Muscle layer of duodenum (tissue), 2 donors: ENCODE data around the gene PPFIBP1.
"Not testable (repeated sequence)": the region's sequence is repeated elsewhere in the genome, so short reads cannot be mapped to it uniquely, and the experiment has no call there.

Experiments
- H3K27ac ChIP-seq: one replicate; pipeline ENCODE4 v1.7.0; 2013; ENCODE audit warnings: mild to moderate bottlenecking, low read length
- H3K27me3 ChIP-seq: one replicate; pipeline ENCODE4 v1.7.0; 2013; ENCODE audit warnings: low read depth, mild to moderate bottlenecking, control low read depth, low read length
- H3K36me3 ChIP-seq, 2 donors: one replicate each; pipeline ENCODE4 v1.7.0; 2013; ENCODE audit warnings: low read length in 2 of 2, control low read depth in 1 of 2, mild to moderate bottlenecking in 1 of 2; ENCODE audit not compliant: insufficient read depth in 2 of 2, control insufficient read depth in 1 of 2
- H3K4me1 ChIP-seq, 2 donors: one replicate each; pipeline ENCODE4 v1.7.0; 2013; ENCODE audit warnings: low read length in 2 of 2, mild to moderate bottlenecking in 2 of 2, control low read depth in 1 of 2, moderate library complexity in 1 of 2; ENCODE audit not compliant: insufficient read depth in 2 of 2, control insufficient read depth in 1 of 2
- H3K4me3 ChIP-seq, 2 donors: one replicate each; pipeline ENCODE4 v1.7.0; 2013; ENCODE audit warnings: low read length in 2 of 2, low read depth in 1 of 2, mild to moderate bottlenecking in 1 of 2
- H3K9me3 ChIP-seq, 2 donors: one replicate each; pipeline ENCODE4 v1.7.0; 2013; ENCODE audit warnings: low read length in 2 of 2, control low read depth in 1 of 2, mild to moderate bottlenecking in 1 of 2; ENCODE audit not compliant: control insufficient read depth in 1 of 2
- donor health status: healthy.

The PPFIBP1 gene

DNA sequence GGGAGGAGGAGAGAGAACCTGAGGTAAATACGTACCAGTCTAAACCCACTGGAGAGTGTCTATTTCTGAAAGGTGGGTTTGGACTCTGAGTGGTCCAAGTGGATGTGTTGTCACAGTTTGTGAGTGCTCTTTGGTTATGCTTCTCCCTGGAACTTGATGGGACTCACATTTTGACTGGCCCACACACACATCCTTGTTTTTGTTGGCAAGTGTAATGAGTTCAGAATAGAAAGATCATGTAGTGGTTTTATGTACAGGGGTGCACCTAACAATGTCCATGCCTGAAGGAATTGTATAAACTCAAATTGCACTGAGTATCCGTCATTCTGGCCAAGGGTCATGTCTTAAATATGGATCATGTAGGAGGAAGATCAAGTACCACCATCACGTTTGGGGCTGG lies 4.8 kb downstream of the PPFIBP1 start:
- Histone ChIP-seq H3K4me3 (no peak overlapping the region), H3K27me3 (no peaks in the 10 kb centered on the region), H3K9me3 (no peaks in the 10 kb centered on the region), H3K27ac (no peak overlapping the region), H3K4me1 (peaks cover 4 to 21% of the 10 kb centered on the region in 2 donors), H3K36me3 (no peaks in the 10 kb centered on the region)

DNA sequence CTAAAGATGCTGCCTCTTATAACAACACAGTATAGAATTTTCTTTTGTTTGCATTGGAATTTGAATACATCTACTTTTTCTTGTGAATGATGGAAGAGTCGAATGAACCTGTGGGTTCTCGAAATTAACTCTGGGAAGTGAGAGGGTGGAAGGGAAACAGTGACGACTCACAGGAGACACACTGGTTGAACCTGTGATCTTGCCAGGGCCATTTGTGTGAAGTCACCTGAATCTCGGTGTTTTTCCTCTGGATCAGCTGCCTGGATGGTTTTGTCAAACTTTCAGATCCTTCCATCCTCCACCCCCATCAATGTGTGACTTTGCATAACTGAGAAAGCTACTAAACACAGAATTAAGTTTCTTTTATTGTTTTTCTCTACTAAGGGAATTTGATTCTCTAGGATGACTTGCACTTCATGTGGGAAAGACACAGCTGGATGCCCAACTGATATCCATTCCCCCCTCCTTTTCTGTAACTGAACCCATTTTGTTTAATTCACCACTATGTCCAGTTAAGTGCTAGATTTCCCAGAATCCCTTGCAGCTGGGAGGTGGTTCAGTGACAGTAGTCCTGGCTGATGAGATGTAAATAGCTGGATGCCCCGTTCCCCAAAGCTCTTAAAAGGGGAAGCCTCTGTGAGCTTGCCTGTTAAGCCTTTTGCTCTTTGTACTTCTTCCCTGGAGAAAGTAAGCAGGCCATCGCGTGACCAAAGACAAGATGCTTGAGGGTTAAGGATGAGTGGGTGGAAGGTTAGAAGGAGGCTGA lies 6.3 kb downstream of the PPFIBP1 start:
- Histone ChIP-seq H3K27ac (no peak overlapping the region), H3K27me3 (no peaks in the 10 kb centered on the region), H3K4me1 (peaks cover 4 to 21% of the 10 kb centered on the region in 2 donors), H3K9me3 (no peaks in the 10 kb centered on the region), H3K4me3 (no peak overlapping the region), H3K36me3 (no peaks in the 10 kb centered on the region)

DNA sequence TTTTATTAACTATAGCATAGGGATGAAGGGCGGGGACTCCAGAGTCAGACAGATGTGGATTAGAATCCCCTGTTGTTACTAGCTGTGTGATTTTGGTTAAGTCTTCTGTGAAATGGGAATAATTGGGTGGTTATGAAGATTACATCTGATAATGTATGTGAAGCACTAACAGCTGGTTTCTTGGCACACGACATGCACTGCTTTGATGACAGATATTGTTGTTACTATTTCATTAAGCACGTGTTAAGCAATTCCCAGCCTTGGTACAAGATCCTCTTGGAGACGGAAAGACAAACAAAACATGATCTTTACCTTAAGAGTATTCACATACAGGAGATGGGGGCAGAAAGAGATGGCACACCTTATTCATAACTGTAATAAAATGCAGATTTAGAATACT lies 7.9 kb downstream of the PPFIBP1 start:
- no peaks in the 10 kb centered on the region for H3K27me3 ChIP-seq
- no peaks in the 10 kb centered on the region for H3K9me3 ChIP-seq
- H3K4me3 ChIP-seq, result no peak overlapping the region
- H3K4me1 ChIP-seq, result peaks cover 4 to 16% of the 10 kb centered on the region in 2 donors
- H3K27ac ChIP-seq, result no peak overlapping the region
- no peaks in the 10 kb centered on the region for H3K36me3 ChIP-seq

DNA sequence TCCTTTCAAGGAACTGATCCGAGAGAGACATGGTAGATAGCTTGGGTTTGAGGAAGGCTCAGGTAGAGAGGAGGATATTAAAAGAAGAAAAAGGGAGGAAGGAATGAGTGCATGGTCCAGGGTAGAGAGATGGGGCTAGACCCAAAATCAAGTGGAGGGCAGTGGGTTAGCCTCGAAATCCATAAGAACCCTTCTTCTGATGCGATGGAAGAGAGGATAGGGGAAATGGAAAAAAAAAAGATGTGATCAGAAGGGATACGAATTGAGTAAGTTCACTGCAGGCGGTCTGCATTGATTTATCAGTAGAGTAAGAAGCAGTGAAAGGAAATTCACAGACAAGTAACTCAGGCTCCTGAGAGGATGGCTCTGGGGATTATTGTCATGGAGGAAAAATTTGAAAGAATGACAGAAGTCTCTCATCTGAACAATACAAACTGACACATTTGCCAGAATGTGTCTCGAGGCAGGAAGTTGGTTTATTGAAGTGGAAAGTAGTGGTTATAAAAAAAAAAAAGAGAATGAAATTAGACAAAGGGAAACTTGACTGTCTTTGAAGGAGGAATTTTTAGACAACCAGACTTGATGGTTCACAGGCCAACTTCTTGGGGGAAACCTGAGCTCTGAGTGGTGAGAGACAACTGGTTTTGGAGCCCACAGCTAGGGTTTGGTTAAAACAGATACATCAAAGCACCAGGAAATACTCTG lies 10.2 kb downstream of the PPFIBP1 start:
- H3K4me1 ChIP-seq, result peaks cover 4 to 29% of the 10 kb centered on the region in 2 donors
- H3K27ac ChIP-seq, result no peak overlapping the region
- no peaks in the 10 kb centered on the region for H3K36me3 ChIP-seq
- H3K4me3 ChIP-seq, result no peak overlapping the region
- H3K27me3 ChIP-seq, result no peaks in the 10 kb centered on the region
- H3K9me3 ChIP-seq, result no peaks in the 10 kb centered on the region

DNA sequence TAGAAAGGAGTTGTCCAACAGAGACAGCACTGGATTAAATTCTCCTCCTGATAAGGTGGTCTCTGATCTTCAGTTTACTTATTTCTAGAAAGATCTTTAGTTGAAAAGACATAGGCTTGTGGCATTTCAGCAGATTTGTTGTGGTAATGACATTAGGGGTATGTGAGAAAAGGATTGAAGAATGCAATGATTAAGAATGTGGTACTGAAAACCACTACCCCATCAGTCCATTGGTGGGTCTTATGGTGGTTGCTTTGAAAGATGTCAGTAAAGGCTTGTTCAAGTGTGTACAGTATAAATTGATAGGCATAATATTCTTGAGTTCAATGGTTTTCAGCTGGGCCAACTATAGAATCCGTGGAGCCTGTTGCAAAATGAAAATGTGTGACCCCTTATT lies 10.8 kb downstream of the PPFIBP1 start:
- Histone ChIP-seq H3K27me3 (no peaks in the 10 kb centered on the region), H3K4me3 (no peak overlapping the region), H3K9me3 (no peaks in the 10 kb centered on the region), H3K27ac (no peak overlapping the region), H3K36me3 (no peaks in the 10 kb centered on the region), H3K4me1 (peaks cover 4 to 32% of the 10 kb centered on the region in 2 donors)

DNA sequence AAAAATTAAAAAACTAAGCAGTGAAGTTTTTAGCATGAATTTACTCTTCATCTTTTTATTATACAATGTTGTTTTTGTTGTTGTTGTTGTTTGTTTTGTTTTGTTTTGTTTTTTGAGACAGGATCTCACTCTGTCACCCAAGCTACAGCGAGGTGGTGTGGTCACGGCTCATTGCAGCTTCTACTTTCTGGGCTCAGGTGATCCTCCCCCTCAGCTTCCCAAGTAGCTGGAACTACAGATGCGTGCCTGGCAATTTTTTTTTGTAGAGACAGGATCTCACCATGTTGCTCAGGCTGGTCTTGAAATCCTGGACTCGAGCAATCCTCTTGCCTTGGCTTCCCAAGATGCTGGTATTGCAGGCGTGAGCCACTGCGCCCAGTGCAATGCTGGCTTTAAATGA lies 11.3 kb downstream of the PPFIBP1 start:
- no peaks in the 10 kb centered on the region for H3K9me3 ChIP-seq
- H3K27ac ChIP-seq, result no peak overlapping the region
- H3K4me1 ChIP-seq, result peaks cover 4 to 31% of the 10 kb centered on the region in 2 donors
- no peaks in the 10 kb centered on the region for H3K27me3 ChIP-seq
- no peak overlapping the region for H3K4me3 ChIP-seq
- no peaks in the 10 kb centered on the region for H3K36me3 ChIP-seq

DNA sequence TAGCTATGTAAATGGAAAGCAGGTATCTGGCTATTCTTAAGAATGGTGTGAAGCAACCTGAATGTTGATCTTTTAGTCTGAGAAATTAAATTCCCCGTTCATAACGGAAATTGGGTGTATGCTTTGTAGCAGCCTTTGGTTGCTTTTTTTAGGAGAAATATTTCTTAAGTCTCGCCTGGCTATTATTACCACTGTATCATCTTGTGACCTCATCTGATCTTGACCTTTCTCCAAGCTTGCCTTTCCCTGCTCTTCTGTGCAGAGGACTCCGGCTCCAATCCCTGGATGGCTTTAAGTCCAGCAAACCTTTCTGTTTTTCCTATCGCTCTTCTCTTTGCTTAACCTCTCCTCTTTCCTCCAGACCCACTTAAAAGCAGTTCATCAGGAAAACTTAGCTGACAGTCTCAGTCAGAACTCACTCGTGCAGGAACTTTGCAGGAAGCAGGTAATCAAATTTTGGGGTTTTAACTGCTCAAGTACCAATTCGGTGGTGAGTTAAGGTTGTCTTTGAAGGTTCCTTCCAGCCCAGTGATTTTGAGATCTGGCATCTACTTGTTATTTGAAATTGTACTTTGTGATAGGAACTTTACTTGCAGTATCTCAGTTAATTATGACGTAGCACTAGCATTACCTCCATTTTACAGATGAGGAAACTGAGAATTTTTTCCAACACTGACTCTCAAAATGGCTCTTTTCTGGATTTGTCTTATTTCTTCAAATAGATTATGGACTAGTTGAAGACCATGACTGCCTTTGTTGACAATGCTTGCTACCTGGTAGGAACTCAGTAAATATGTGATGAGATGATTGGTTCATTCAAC lies 14.1 kb downstream of the PPFIBP1 start:
- H3K4me1 ChIP-seq, result peaks cover 0 to 24% of the 10 kb centered on the region in 2 donors
- no peak overlapping the region for H3K4me3 ChIP-seq
- H3K9me3 ChIP-seq, result no peaks in the 10 kb centered on the region
- no peaks in the 10 kb centered on the region for H3K27me3 ChIP-seq
- no peaks in the 10 kb centered on the region for H3K36me3 ChIP-seq
- H3K27ac ChIP-seq, result peak overlapping the region; percentile 64

DNA sequence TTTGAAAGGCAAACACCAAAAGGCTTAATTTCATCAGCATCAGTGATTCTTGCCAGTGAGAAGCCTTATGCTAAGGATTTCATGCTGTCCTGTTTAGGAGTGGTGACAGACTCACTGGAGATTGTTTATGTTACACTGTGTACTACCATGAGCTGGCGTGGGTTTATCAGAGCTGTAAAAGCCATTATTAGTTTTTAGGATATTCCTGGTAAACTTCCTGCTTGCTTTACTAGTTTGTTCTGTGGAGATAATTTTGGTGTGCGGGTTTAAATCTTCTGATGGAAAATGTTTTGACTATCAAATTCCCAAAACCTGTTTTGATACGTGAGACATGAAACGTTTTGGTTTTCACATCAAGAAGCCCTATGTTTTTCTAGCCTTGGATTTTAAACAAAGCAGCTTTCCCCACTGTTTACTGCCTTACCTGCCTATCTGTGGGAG lies 15.2 kb downstream of the PPFIBP1 start:
- H3K9me3 ChIP-seq, result no peaks in the 10 kb centered on the region
- H3K4me3 ChIP-seq, result no peak overlapping the region
- H3K27me3 ChIP-seq, result no peaks in the 10 kb centered on the region
- peaks cover 0 to 21% of the 10 kb centered on the region in 2 donors for H3K4me1 ChIP-seq
- H3K27ac ChIP-seq, result no peak overlapping the region
- H3K36me3 ChIP-seq, result no peaks in the 10 kb centered on the region

DNA sequence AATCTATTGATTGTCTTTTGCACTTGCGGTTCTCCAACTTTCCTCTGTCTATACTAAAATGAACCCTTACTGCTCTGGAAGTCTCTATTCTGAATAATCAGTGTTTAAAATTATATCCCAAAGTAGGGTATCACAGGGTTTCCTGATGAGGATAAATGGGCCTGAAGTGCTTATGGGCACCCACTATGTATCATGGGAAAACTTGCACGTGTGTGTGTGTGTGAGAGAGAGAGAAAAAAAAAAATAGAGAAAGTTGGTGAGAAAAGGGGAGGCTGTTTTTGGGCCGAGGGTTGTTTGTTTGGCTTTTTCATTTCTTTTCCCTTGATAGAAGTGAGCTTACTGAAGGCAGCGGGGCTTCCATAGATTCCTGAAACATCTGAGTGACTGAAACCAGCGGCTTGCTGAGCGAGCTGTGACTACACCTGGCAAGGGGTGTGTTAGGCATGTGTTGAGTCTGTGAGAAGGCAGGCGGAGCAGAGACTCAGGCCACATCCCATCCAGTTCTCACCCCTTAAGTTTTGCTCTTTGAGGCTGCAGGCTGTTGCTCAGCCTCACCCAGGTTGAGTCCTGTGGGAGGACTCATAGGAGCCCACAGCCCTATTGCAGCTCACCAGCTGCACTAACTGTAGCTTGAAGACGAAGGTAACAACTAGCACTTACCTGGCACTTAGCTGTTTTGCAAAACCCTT lies 17.2 kb downstream of the PPFIBP1 start:
- Histone ChIP-seq H3K27ac (no peak overlapping the region), H3K9me3 (no peaks in the 10 kb centered on the region), H3K4me3 (no peak overlapping the region), H3K36me3 (no peaks in the 10 kb centered on the region), H3K27me3 (no peaks in the 10 kb centered on the region), H3K4me1 (peaks cover 8 to 21% of the 10 kb centered on the region in 2 donors)

DNA sequence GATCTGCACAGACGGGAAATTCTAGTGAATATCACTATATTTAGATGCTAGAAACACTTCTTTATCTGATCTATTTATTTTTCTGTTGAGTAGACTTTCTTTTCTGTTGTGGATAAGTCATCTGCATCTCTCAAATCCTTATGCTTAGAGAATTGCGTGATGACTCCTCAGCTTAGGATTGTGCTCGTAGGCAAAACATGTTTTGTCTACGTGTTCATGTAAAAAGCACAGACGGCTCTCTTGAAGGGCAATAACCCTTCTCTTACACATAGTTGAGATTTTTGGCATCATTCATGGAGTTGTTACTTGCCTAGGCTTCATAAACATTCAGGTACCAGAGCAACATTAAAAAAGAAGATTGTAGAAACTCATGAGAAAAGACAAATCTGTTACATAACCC lies 18.6 kb downstream of the PPFIBP1 start:
- Histone ChIP-seq H3K27me3 (no peaks in the 10 kb centered on the region), H3K27ac (no peak overlapping the region), H3K9me3 (no peaks in the 10 kb centered on the region), H3K4me3 (no peak overlapping the region), H3K4me1 (peaks cover 8 to 17% of the 10 kb centered on the region in 2 donors), H3K36me3 (no peaks in the 10 kb centered on the region)

DNA sequence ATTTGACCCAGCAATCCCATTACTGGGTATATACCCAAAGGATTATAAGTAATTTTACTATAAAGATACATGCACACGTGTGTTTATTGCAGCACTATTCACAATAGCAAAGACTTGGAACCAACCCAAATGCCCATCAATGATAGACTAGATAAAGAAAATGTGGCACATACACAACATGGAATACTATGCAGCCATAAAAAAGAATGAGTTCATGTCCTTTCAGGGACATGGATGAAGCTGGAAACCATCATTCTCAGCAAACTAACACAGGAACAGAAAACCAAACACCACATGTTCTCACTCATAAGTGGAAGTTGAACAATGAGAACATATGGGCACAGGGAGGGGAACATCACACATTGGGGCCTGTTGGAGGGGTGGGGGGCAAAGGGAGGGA lies 20.9 kb downstream of the PPFIBP1 start:
- H3K27ac ChIP-seq, H3K9me3 ChIP-seq, H3K27me3 ChIP-seq, H3K36me3 ChIP-seq, H3K4me3 ChIP-seq: not testable (repeated sequence)
- peaks cover 20 to 22% of the 10 kb centered on the region in 2 donors for H3K4me1 ChIP-seq
